SK-N-MC (cell line): ENCODE measurements around the gene SENP2.

Experiments used
- EZH2 ChIP-seq: fragments of 200-600 bp; sonication (generic); IDR thresholded peaks from one replicate; pipeline ENCODE4 v1.6.1; 2017; ENCODE audit warnings: antibody characterized with exemption
- FOXP2 ChIP-seq: optimal IDR thresholded peaks from 2 replicates; pipeline ENCODE3; 2011; ENCODE audit warnings: mild to moderate bottlenecking, moderate library complexity; ENCODE audit not compliant: insufficient read depth; ENCODE audit errors: extremely low read length, control extremely low read depth
- POLR2AphosphoS5 ChIP-seq: IDR thresholded peaks from 2 replicates; pipeline ENCODE4 v1.6.1; 2012; ENCODE audit warnings: mild to moderate bottlenecking, low read depth, low read length, borderline replicate concordance

DNA sequence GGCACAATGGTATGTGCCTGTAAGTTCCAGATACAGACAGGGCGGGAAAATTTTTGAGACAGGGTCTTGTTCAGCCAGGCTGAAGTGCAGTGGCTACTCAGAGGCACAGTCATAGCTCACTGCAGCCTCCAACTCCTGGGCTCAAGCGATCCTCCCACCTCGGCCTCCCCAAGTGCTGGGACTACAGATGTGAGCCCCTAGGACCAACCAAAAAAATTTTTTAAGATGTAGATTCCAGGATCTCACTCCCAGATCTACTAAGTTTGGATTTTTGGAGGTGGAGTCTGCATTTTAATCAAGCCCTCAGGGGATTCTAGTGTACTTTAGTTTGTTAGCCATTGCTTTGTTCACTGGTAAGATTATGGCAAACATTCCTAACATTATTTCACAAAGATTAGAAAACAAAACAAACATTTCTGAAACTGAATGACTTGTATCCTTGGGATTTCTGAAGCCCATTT is 36.4 kb upstream of the SENP2 start:
- TF ChIP-seq EZH2 = no peak
- no peak for TF ChIP-seq POLR2AphosphoS5
- TF ChIP-seq FOXP2 = no peak
